ENCODE data around the gene CCDC9B.

CCDC9B gene

GRCh38 chr15:40365624-40366456, 25.1 kb upstream of the CCDC9B start:
- DNase-seq (ENCODE audit: extremely low read depth in 1 of 2, low read depth in 1 of 2) = no peak

GRCh38 chr15:40365016-40365415, 24.3 kb upstream of the CCDC9B start:
- no peak for DNase-seq (ENCODE audit: extremely low read depth in 1 of 2, low read depth in 1 of 2)

GRCh38 chr15:40364251-40364650, 23.5 kb upstream of the CCDC9B start:
- DNase-seq (ENCODE audit: extremely low read depth in 1 of 2, low read depth in 1 of 2) = no peak

GRCh38 chr15:40363611-40364010, 22.9 kb upstream of the CCDC9B start:
- DNase-seq (ENCODE audit: extremely low read depth in 1 of 2, low read depth in 1 of 2) = no peak

- no peak for DNase-seq (ENCODE audit: extremely low read depth in 1 of 2, low read depth in 1 of 2)
These were observed 20.9 kb upstream of the CCDC9B start for GRCh38 chr15:40361640-40362039.

GRCh38 chr15:40360015-40360414, 19.3 kb upstream of the CCDC9B start:
- no peak for DNase-seq (ENCODE audit: extremely low read depth in 1 of 2, low read depth in 1 of 2)

GRCh38 chr15:40358471-40359353, 18.0 kb upstream of the CCDC9B start:
- peak in 1 of 2 donors; percentile 10 for DNase-seq (ENCODE audit: extremely low read depth in 1 of 2, low read depth in 1 of 2)

GRCh38 chr15:40357723-40358470, 17.2 kb upstream of the CCDC9B start, which contains the start of gene DISP2:
TSS of gene DISP2 (plus strand) at chr15:40358219. CDS start at chr15:40358322, 103 bp downstream.
- peak; percentile 70 to 72 for DNase-seq (ENCODE audit: extremely low read depth in 1 of 2, low read depth in 1 of 2)

- DNase-seq (ENCODE audit: extremely low read depth in 1 of 2, low read depth in 1 of 2) = no peak
These were observed 16.5 kb upstream of the CCDC9B start for GRCh38 chr15:40357246-40357645.

- no peak for DNase-seq (ENCODE audit: extremely low read depth in 1 of 2, low read depth in 1 of 2)
These were observed 15.3 kb upstream of the CCDC9B start for GRCh38 chr15:40355976-40356585.

- no peak for DNase-seq (ENCODE audit: extremely low read depth in 1 of 2, low read depth in 1 of 2)
These were observed 13.9 kb upstream of the CCDC9B start for GRCh38 chr15:40354408-40355171.

GRCh38 chr15:40353697-40354096, 13.0 kb upstream of the CCDC9B start:
- no peak for DNase-seq (ENCODE audit: extremely low read depth in 1 of 2, low read depth in 1 of 2)

GRCh38 chr15:40352281-40352901, 11.7 kb upstream of the CCDC9B start:
- no peak for DNase-seq (ENCODE audit: extremely low read depth in 1 of 2, low read depth in 1 of 2)

GRCh38 chr15:40349163-40349562, 8.4 kb upstream of the CCDC9B start:
- no peak for DNase-seq (ENCODE audit: extremely low read depth in 1 of 2, low read depth in 1 of 2)

GRCh38 chr15:40348474-40348870, 7.7 kb upstream of the CCDC9B start:
- no peak for DNase-seq (ENCODE audit: extremely low read depth in 1 of 2, low read depth in 1 of 2)

- no peak for DNase-seq (ENCODE audit: extremely low read depth in 1 of 2, low read depth in 1 of 2)
These were observed 7.1 kb upstream of the CCDC9B start for GRCh38 chr15:40347559-40348473.

GRCh38 chr15:40346579-40347558, 6.1 kb upstream of the CCDC9B start:
- no peak for DNase-seq (ENCODE audit: extremely low read depth in 1 of 2, low read depth in 1 of 2)
